Stomach smooth muscle (tissue), 2 donors: ENCODE results near the gene CLEC4M.

Source experiments
- H3K27ac ChIP-seq: one replicate; pipeline ENCODE4 v1.7.0; 2013; ENCODE audit warnings: mild to moderate bottlenecking, low read length, inconsistent platforms
- H3K27me3 ChIP-seq, 2 donors: one replicate each; pipeline ENCODE4 v1.7.0; 2013; ENCODE audit warnings: low read length in 2 of 2; ENCODE audit not compliant: insufficient read depth in 2 of 2, control insufficient read depth in 1 of 2
- H3K36me3 ChIP-seq, 2 donors: one replicate each; pipeline ENCODE4 v1.7.0; 2013; ENCODE audit warnings: low read length in 2 of 2; ENCODE audit not compliant: control insufficient read depth in 2 of 2, insufficient read depth in 2 of 2
- H3K4me1 ChIP-seq: one replicate; pipeline ENCODE4 v1.7.0; 2013; ENCODE audit warnings: low read length; ENCODE audit not compliant: control insufficient read depth, insufficient read depth
- H3K4me3 ChIP-seq, 2 donors: one replicate each; pipeline ENCODE4 v1.7.0; 2013; ENCODE audit warnings: low read length in 2 of 2
- H3K9ac ChIP-seq, 2 donors: one replicate each; pipeline ENCODE4 v1.7.0; 2013; ENCODE audit warnings: low read length in 2 of 2, mild to moderate bottlenecking in 1 of 2
- H3K9me3 ChIP-seq, 2 donors: one replicate each; pipeline ENCODE4 v1.7.0; 2013; ENCODE audit warnings: low read length in 2 of 2; ENCODE audit not compliant: control insufficient read depth in 2 of 2
- donor health status: healthy.
- donor health status: Pancreatic carcinoma.

The CLEC4M gene

GRCh38 chr19:7731218-7731595 is 31.8 kb upstream of the CLEC4M start:
- H3K27ac ChIP-seq = no peak overlapping the region
- H3K36me3 ChIP-seq = no peaks in the 10 kb centered on the region
- H3K4me3 ChIP-seq = no peak overlapping the region
- H3K9ac ChIP-seq = no peak overlapping the region
- peaks cover 29 to 42% of the 10 kb centered on the region in 2 donors for H3K27me3 ChIP-seq
- peaks cover 3% of the 10 kb centered on the region for H3K4me1 ChIP-seq
- no peaks in the 10 kb centered on the region for H3K9me3 ChIP-seq

- H3K27me3 ChIP-seq = peaks cover 29 to 42% of the 10 kb centered on the region in 2 donors
- H3K9me3 ChIP-seq = no peaks in the 10 kb centered on the region
- no peak overlapping the region for H3K4me3 ChIP-seq
- H3K4me1 ChIP-seq = peaks cover 3% of the 10 kb centered on the region
- no peak overlapping the region for H3K27ac ChIP-seq
- H3K9ac ChIP-seq = no peak overlapping the region
- H3K36me3 ChIP-seq = no peaks in the 10 kb centered on the region
Measured at GRCh38 chr19:7731615-7732014, 31.4 kb upstream of the CLEC4M start.

- H3K36me3 ChIP-seq = no peaks in the 10 kb centered on the region
- no peak within 1 kb of the TSS for H3K9ac ChIP-seq
- H3K4me3 ChIP-seq = no peak within 1 kb of the TSS
Measured at GRCh38 chr19:7732045-7732444, 31.0 kb upstream of the CLEC4M start, which contains the start of gene CLEC4G. Gene CLEC4G (minus strand): TSS chr19:7732110. CDS start chr19:7732102, 8 bp downstream.

DNA sequence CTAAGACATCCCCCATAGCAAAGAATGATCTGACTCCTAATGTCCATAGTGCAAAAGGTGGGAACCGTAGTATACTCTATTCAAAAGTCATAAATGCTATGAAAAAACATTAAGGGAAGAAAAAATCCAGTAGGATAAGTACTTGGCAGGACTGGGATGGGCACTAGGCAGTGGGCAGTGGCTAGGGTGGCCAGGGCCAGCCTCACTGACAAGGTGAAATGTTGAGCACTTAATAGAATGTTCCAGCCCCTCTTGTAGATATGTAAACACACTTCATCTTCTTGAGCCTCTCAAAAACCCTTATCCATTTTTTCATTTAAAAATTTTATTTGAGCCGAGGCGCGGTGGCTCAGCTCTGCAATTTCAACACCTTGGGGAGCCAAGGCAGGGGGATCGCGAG is 29.7 kb upstream of the CLEC4M start:
- Histone ChIP-seq H3K9me3 (no peaks in the 10 kb centered on the region), H3K4me1 (peaks cover 3% of the 10 kb centered on the region), H3K4me3 (no peak overlapping the region), H3K36me3 (no peaks in the 10 kb centered on the region), H3K27me3 (peaks cover 30 to 37% of the 10 kb centered on the region in 2 donors), H3K27ac (no peak overlapping the region), H3K9ac (no peak overlapping the region)

More at GRCh38 chr19:7732045-7732444, 31.0 kb upstream of the CLEC4M start, which contains the start of gene CLEC4G:
- Histone ChIP-seq H3K27me3 (peaks cover 29 to 42% of the 10 kb centered on the region in 2 donors), H3K27ac (no peak within 1 kb of the TSS), H3K4me1 (peaks cover 3% of the 10 kb centered on the region), H3K9me3 (no peaks in the 10 kb centered on the region)

DNA sequence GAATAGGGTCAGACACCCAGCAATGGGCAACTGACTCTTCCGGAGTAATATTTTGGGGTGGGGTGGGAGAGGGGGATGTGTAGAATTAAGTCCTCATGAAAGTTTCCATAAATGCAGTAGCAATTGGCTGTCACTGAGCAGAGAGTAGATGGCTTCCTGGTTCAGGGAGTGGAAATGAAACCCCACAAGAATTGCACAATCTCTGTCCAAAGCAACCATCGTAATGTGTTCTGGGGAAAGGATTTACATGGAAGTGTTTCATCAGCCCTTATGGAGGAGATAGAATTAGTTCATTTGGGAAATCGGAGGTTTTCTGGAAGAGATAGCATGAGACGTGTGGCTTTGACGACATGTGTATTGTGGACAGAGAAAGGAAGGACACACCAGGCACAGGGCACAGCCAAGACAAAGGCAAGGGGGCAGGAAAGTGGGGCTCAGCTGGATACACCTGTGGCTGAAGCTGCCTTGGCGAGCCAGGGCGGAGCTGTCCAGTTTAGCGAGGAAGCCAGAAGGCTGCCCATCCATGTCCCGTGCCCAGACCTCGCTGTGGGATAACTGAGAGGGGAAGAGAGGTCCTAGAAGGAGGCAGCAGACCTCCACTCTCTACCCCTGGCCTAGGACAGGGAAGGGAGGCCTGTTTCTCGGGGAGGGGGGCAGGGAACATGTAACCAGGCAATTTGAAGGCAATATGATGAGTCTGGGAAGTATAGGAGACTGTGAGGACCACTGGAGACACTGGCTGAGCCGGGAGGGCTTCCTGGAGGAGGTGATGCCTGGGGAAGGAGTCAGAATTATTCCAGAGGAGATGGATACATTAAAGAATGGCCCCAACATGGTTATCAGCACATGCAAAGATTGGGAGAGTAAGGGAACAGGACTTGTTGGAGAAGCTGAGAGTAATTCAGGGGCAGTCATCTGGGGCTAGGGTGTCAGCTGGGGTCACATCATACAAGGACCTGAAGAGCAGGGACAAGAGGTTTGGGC is 28.5 kb upstream of the CLEC4M start:
- H3K27me3 ChIP-seq = peaks cover 22 to 29% of the 10 kb centered on the region in 2 donors
- H3K4me3 ChIP-seq = no peak overlapping the region
- H3K27ac ChIP-seq = no peak overlapping the region
- no peak overlapping the region for H3K9ac ChIP-seq
- H3K4me1 ChIP-seq = peaks cover 3% of the 10 kb centered on the region
- no peaks in the 10 kb centered on the region for H3K36me3 ChIP-seq
- no peaks in the 10 kb centered on the region for H3K9me3 ChIP-seq

- Histone ChIP-seq H3K27me3 (peaks cover 17 to 19% of the 10 kb centered on the region in 2 donors), H3K36me3 (no peaks in the 10 kb centered on the region), H3K4me1 (no peaks in the 10 kb centered on the region), H3K27ac (no peak overlapping the region), H3K9me3 (no peaks in the 10 kb centered on the region), H3K9ac (no peak overlapping the region), H3K4me3 (no peak overlapping the region)
Measured at GRCh38 chr19:7736148-7736547, 26.9 kb upstream of the CLEC4M start.

GRCh38 chr19:7737215-7737614 is 25.8 kb upstream of the CLEC4M start:
- Histone ChIP-seq H3K36me3 (no peaks in the 10 kb centered on the region), H3K9me3 (no peaks in the 10 kb centered on the region)

DNA sequence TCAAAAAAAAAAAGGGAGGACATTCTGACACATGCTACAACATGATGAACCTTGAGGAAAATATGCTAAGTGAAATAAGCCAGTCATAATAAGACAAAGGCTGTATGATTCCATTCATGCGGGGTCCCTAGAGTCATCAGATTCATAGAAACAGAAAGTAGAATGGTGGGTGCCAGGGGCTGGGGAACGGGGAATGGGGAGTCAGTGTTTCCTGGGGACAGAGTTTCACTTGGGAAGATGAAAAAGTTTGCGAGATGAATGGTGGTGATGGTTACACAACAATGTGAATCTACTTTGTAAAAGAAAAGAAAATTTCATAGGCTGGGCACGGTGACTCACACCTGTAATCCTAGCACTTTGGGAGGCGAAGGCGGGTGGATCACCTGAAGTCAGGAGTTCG is 25.0 kb upstream of the CLEC4M start:
- no peaks in the 10 kb centered on the region for H3K4me1 ChIP-seq
- no peak overlapping the region for H3K4me3 ChIP-seq
- H3K9ac ChIP-seq = no peak overlapping the region
- H3K36me3 ChIP-seq = no peaks in the 10 kb centered on the region
- no peak overlapping the region for H3K27ac ChIP-seq
- no peaks in the 10 kb centered on the region for H3K9me3 ChIP-seq
- peaks cover 6 to 9% of the 10 kb centered on the region in 2 donors for H3K27me3 ChIP-seq

More at GRCh38 chr19:7737215-7737614, 25.8 kb upstream of the CLEC4M start:
- no peaks in the 10 kb centered on the region for H3K4me1 ChIP-seq
- H3K9ac ChIP-seq = no peak overlapping the region
- no peak overlapping the region for H3K4me3 ChIP-seq
- no peak overlapping the region for H3K27ac ChIP-seq
- peaks cover 8 to 10% of the 10 kb centered on the region in 2 donors for H3K27me3 ChIP-seq

- Histone ChIP-seq H3K27ac (no peak overlapping the region), H3K27me3 (peaks cover 6 to 7% of the 10 kb centered on the region in 2 donors), H3K4me3 (no peak overlapping the region), H3K9ac (no peak overlapping the region), H3K36me3 (no peaks in the 10 kb centered on the region), H3K4me1 (no peaks in the 10 kb centered on the region), H3K9me3 (no peaks in the 10 kb centered on the region)
Measured at GRCh38 chr19:7739211-7739755, 23.8 kb upstream of the CLEC4M start.

- H3K27me3 ChIP-seq = peaks cover 2 to 3% of the 10 kb centered on the region in 2 donors
- H3K4me1 ChIP-seq = no peaks in the 10 kb centered on the region
- no peaks in the 10 kb centered on the region for H3K36me3 ChIP-seq
- H3K9me3 ChIP-seq = no peaks in the 10 kb centered on the region
- no peak overlapping the region for H3K4me3 ChIP-seq
- H3K9ac ChIP-seq = no peak overlapping the region
- no peak overlapping the region for H3K27ac ChIP-seq
Measured at GRCh38 chr19:7739801-7740681, 23.0 kb upstream of the CLEC4M start.
